WI38 (cell line): ENCODE results near the gene COL6A1.

Source experiments
- H3K4me3 ChIP-seq: 2 replicates; pipeline ENCODE4 v1.5.1; 2011; ENCODE audit warnings: low read depth, mild to moderate bottlenecking, control low read depth, low read length
- TF ChIP-seq, protein P1 (sequence below): IDR thresholded peaks from 2 replicates; pipeline ENCODE4 v1.5.1; 2012; ENCODE audit warnings: low read depth, mild to moderate bottlenecking, control low read depth, low read length

The COL6A1 gene, protein sequence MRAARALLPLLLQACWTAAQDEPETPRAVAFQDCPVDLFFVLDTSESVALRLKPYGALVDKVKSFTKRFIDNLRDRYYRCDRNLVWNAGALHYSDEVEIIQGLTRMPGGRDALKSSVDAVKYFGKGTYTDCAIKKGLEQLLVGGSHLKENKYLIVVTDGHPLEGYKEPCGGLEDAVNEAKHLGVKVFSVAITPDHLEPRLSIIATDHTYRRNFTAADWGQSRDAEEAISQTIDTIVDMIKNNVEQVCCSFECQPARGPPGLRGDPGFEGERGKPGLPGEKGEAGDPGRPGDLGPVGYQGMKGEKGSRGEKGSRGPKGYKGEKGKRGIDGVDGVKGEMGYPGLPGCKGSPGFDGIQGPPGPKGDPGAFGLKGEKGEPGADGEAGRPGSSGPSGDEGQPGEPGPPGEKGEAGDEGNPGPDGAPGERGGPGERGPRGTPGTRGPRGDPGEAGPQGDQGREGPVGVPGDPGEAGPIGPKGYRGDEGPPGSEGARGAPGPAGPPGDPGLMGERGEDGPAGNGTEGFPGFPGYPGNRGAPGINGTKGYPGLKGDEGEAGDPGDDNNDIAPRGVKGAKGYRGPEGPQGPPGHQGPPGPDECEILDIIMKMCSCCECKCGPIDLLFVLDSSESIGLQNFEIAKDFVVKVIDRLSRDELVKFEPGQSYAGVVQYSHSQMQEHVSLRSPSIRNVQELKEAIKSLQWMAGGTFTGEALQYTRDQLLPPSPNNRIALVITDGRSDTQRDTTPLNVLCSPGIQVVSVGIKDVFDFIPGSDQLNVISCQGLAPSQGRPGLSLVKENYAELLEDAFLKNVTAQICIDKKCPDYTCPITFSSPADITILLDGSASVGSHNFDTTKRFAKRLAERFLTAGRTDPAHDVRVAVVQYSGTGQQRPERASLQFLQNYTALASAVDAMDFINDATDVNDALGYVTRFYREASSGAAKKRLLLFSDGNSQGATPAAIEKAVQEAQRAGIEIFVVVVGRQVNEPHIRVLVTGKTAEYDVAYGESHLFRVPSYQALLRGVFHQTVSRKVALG

DNA sequence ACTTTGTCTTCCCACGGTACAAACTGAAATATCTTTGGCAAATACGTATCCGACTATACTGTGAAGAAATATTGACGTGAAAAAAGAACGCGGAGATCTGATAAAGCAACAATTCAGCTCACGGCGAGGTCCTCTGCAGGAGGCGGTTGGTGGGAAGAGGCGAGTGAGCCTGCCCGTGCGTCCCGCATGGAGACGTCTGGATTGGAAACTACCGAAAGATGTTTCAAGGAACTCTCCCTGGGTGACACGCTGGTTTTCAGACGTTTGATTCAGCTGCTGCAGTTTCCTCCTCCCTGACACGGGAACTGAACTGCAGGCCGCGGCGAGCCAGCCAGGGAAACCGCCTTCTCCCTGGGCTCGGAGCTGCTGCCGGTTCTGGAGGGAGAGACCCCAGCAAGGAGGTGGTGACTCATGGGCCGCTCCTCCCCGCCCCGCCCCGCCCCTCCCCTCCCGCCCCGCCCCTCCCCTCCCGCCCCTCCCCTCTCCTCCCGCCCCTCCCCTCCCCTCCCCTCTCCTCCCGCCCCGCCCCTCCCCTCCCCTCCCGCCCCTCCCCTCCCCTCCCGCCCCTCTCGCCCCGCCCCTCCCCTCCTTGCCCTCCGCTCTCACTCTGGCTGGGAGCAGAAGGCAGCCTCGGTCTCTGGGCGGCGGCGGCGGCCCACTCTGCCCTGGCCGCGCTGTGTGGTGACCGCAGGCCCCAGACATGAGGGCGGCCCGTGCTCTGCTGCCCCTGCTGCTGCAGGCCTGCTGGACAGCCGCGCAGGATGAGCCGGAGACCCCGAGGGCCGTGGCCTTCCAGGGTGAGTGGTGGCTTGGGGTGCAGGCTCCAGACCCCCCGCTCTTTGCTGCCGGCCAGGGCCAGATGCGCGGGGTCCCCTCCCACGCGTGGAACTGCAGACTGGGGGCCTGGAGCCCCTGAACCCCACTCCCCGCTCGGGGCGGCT lies at the start of gene COL6A1:
Gene COL6A1 (plus strand): TSS at position 620 of the 941 bp plus-strand sequence. CDS start 81 bp downstream, at position 701.
- TF ChIP-seq, protein P1, sequence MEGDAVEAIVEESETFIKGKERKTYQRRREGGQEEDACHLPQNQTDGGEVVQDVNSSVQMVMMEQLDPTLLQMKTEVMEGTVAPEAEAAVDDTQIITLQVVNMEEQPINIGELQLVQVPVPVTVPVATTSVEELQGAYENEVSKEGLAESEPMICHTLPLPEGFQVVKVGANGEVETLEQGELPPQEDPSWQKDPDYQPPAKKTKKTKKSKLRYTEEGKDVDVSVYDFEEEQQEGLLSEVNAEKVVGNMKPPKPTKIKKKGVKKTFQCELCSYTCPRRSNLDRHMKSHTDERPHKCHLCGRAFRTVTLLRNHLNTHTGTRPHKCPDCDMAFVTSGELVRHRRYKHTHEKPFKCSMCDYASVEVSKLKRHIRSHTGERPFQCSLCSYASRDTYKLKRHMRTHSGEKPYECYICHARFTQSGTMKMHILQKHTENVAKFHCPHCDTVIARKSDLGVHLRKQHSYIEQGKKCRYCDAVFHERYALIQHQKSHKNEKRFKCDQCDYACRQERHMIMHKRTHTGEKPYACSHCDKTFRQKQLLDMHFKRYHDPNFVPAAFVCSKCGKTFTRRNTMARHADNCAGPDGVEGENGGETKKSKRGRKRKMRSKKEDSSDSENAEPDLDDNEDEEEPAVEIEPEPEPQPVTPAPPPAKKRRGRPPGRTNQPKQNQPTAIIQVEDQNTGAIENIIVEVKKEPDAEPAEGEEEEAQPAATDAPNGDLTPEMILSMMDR = no peak
- peak within 1 kb of the TSS; percentile 72 for H3K4me3 ChIP-seq

DNA sequence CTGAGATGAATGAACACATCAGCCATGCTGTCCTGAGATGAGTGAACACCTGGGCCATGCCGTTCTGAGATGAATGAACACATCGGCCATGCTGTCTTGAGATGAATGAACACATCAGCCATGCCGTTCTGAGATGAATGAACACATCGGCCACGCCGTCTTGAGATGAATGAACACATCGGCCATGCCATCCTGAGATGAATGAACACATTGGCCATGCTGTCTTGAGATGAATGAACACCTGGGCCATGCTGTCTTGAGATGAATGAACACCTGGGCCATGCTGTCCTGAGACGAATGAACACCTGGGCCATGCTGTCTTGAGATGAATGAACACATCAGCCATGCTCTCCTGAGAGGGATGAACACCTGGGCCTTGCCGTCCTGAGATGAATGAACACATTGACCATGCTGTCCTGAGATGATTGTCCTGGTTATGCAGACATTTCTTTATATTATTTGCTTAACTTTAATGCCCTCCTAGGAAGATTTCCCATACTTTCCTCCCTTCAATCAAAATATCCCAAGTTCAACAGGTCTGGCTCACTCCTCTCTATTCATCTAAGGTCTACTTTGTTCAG lies 48.6 kb upstream of the COL6A1 start:
- no peak overlapping the region for H3K4me3 ChIP-seq
- TF ChIP-seq, protein P1 = no peak

DNA sequence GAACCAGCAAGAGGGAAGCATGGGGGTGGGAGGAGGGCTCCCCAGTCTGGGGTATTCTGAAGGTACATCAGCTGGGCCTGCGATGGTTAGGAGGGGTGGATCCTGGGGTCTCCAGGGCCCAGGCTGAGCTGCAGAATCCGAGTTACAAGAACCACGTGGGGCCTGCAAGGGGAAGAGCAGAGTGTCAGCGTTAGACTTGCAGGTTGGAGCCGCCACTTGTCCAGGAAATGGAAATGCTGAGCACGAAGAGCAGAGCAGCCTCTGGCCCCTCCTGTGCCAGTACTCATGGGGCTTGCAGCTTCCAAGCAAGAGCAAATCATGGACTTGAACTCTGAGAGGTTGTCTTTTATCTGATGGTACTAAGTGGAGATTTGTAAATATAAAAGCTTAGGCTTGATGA lies 47.5 kb upstream of the COL6A1 start:
- no peak overlapping the region for H3K4me3 ChIP-seq
- TF ChIP-seq, protein P1 = no peak

DNA sequence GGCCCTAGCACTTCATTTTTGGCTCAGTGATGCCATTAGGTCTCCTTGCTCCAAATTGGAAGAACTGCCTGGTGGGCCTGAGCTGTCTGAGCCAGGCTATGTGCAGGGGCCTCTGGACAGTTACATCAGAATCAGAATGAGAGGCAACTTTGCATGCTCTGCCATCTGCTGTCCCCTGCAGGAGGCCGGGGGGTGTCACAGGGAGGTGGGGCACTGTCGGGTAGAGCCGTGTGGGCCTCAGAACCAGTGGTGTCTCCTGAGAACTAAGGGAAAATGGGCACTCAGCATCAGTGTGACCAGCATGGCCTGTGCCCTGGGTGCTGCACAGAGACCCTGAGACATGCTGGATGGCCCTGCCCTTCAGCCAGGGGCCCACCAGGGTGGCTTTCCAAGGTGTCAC lies 47.0 kb upstream of the COL6A1 start:
- TF ChIP-seq, protein P1 = no peak
- no peak overlapping the region for H3K4me3 ChIP-seq

DNA sequence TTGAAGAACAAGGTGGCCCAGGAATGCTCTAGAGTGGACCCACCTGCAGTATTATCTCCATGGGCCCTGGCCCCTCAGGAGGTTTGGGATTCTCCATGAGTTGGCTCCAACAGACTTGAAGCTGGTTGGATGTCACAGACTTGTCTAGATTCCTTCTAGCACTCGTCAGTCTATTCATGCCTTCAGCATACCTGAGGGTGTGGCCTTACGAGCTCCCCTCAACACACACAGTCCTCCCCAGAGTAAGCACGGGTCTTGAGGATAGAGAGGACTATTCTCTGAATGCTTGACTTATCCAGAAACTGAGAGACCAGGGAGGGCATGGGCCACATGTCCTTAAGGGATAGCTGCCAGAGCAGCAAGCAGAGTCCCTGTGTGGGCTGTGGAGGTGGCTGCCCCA lies 45.9 kb upstream of the COL6A1 start:
- no peak overlapping the region for H3K4me3 ChIP-seq
- TF ChIP-seq, protein P1 = no peak

DNA sequence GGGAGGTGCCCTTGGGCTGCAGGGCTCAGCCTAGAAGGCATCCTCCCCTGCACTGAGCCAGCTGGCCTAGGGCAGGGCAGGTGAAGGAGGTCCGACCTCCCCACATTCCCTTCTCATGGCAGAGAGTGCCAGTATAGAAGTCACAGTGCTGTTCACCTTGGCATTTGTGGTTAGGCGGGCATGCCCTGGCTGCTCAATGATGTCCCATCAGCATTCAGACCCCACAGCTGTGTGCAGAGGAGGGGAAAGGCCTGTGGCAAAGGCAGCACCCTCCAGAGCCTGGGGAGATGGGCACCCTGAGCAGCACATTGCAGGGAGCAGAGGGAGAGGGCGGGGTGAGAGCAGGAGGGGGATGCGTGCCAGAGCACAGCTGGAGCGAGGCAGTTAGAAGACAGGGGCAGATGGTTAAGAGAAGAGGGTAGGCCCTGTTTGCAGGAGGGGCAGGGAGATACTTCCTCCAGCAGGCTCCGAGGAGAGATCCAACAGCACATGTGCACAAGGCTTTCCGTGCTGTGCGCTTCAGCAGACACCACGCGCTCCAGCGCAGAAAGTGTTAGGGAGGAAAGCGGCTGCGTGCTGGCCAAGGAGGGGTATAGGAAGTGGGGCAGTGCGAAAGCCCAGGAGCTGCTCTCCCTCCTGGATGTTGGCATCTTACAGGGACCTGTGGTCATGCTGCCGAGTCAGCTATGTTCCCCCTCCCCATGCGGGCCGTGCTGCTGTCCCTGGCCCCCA lies 43.7 kb upstream of the COL6A1 start:
- H3K4me3 ChIP-seq = no peak overlapping the region
- TF ChIP-seq, protein P1 = no peak
